ENCODE results near the gene ERV3-1. TPM values are rescaled to one million over a fixed set of nuclear protein-coding genes. Genes with fewer than 3 reads are reported as not detected.
A peak's percentile ranks its signal among the peaks of the same experiment; 100 is the strongest.

Gene ERV3-1
- total RNA-seq, 1 donor from 2014 or later, result 14.6 TPM

GRCh38 chr7:65002972-65003585 is 3.4 kb downstream of the ERV3-1 start:
- peaks cover 0 to 6% (median 5%) of the 10 kb centered on the region in 3 donors for H3K36me3 ChIP-seq (ENCODE audit: control insufficient read depth in 3 of 3, insufficient read depth in 3 of 3, low read length in 3 of 3)
- no peak overlapping the region for H3K4me3 ChIP-seq (ENCODE audit: low read length in 3 of 3)
- no peaks in the 10 kb centered on the region for H3K27me3 ChIP-seq (ENCODE audit: control insufficient read depth in 3 of 3, insufficient read depth in 3 of 3, low read length in 3 of 3)
- peaks cover 0 to 5% (median 0%) of the 10 kb centered on the region in 3 donors for H3K9me3 ChIP-seq (ENCODE audit: control insufficient read depth in 3 of 3, low read length in 3 of 3)
- H3K4me1 ChIP-seq (ENCODE audit: control insufficient read depth in 3 of 3, insufficient read depth in 3 of 3, low read length in 3 of 3), result peaks cover 10 to 15% (median 10%) of the 10 kb centered on the region in 3 donors
- no peak overlapping the region for H3K9ac ChIP-seq (ENCODE audit: low read depth in 1 of 3, low read length in 3 of 3)
- H3K27ac ChIP-seq (ENCODE audit: low read depth, low read length), result no peak overlapping the region

GRCh38 chr7:65001291-65001814 is 5.1 kb downstream of the ERV3-1 start:
- no peak overlapping the region for H3K4me3 ChIP-seq (ENCODE audit: low read length in 3 of 3)
- H3K4me1 ChIP-seq (ENCODE audit: control insufficient read depth in 3 of 3, insufficient read depth in 3 of 3, low read length in 3 of 3), result peaks cover 10 to 27% (median 18%) of the 10 kb centered on the region in 3 donors
- no peak overlapping the region for H3K9ac ChIP-seq (ENCODE audit: low read depth in 1 of 3, low read length in 3 of 3)
- H3K27ac ChIP-seq (ENCODE audit: low read depth, low read length), result no peak overlapping the region
- peaks cover 0 to 5% (median 0%) of the 10 kb centered on the region in 3 donors for H3K9me3 ChIP-seq (ENCODE audit: control insufficient read depth in 3 of 3, low read length in 3 of 3)
- peaks cover 0 to 6% (median 5%) of the 10 kb centered on the region in 3 donors for H3K36me3 ChIP-seq (ENCODE audit: control insufficient read depth in 3 of 3, insufficient read depth in 3 of 3, low read length in 3 of 3)
- no peaks in the 10 kb centered on the region for H3K27me3 ChIP-seq (ENCODE audit: control insufficient read depth in 3 of 3, insufficient read depth in 3 of 3, low read length in 3 of 3)

GRCh38 chr7:64999165-65000004 is 7.1 kb downstream of the ERV3-1 start:
- peaks cover 0 to 5% (median 0%) of the 10 kb centered on the region in 3 donors for H3K9me3 ChIP-seq (ENCODE audit: control insufficient read depth in 3 of 3, low read length in 3 of 3)
- H3K4me3 ChIP-seq (ENCODE audit: low read length in 3 of 3), result peak overlapping the region in 1 of 3 donors; percentile 25
- peaks cover 0 to 6% (median 5%) of the 10 kb centered on the region in 3 donors for H3K36me3 ChIP-seq (ENCODE audit: control insufficient read depth in 3 of 3, insufficient read depth in 3 of 3, low read length in 3 of 3)
- H3K27ac ChIP-seq (ENCODE audit: low read depth, low read length), result peak overlapping the region; percentile 64
- H3K9ac ChIP-seq (ENCODE audit: low read depth in 1 of 3, low read length in 3 of 3), result peak overlapping the region in 1 of 3 donors; percentile 25
- H3K27me3 ChIP-seq (ENCODE audit: control insufficient read depth in 3 of 3, insufficient read depth in 3 of 3, low read length in 3 of 3), result no peaks in the 10 kb centered on the region
- H3K4me1 ChIP-seq (ENCODE audit: control insufficient read depth in 3 of 3, insufficient read depth in 3 of 3, low read length in 3 of 3), result peaks cover 0 to 23% (median 14%) of the 10 kb centered on the region in 3 donors

GRCh38 chr7:64998865-64999164 is 7.7 kb downstream of the ERV3-1 start:
- no peaks in the 10 kb centered on the region for H3K27me3 ChIP-seq (ENCODE audit: control insufficient read depth in 3 of 3, insufficient read depth in 3 of 3, low read length in 3 of 3)
- peaks cover 0 to 5% (median 0%) of the 10 kb centered on the region in 3 donors for H3K9me3 ChIP-seq (ENCODE audit: control insufficient read depth in 3 of 3, low read length in 3 of 3)
- peaks cover 0 to 23% (median 14%) of the 10 kb centered on the region in 3 donors for H3K4me1 ChIP-seq (ENCODE audit: control insufficient read depth in 3 of 3, insufficient read depth in 3 of 3, low read length in 3 of 3)
- no peak overlapping the region for H3K9ac ChIP-seq (ENCODE audit: low read depth in 1 of 3, low read length in 3 of 3)
- H3K27ac ChIP-seq (ENCODE audit: low read depth, low read length), result peak overlapping the region; percentile 64
- H3K36me3 ChIP-seq (ENCODE audit: control insufficient read depth in 3 of 3, insufficient read depth in 3 of 3, low read length in 3 of 3), result peaks cover 0 to 6% (median 5%) of the 10 kb centered on the region in 3 donors
- peak overlapping the region; percentile 2 to 34 (median 25) for H3K4me3 ChIP-seq (ENCODE audit: low read length in 3 of 3)

GRCh38 chr7:64997927-64998391 is 8.5 kb downstream of the ERV3-1 start:
- peaks cover 0 to 5% (median 0%) of the 10 kb centered on the region in 3 donors for H3K9me3 ChIP-seq (ENCODE audit: control insufficient read depth in 3 of 3, low read length in 3 of 3)

GRCh38 chr7:64997164-64997908 is 9.2 kb downstream of the ERV3-1 start:
- peak overlapping the region in 2 of 3 donors; percentile 2 to 38 for H3K4me3 ChIP-seq (ENCODE audit: low read length in 3 of 3)
- H3K9ac ChIP-seq (ENCODE audit: low read depth in 1 of 3, low read length in 3 of 3), result peak overlapping the region in 2 of 3 donors; percentile 48 to 69
- no peaks in the 10 kb centered on the region for H3K27me3 ChIP-seq (ENCODE audit: control insufficient read depth in 3 of 3, insufficient read depth in 3 of 3, low read length in 3 of 3)
- H3K36me3 ChIP-seq (ENCODE audit: control insufficient read depth in 3 of 3, insufficient read depth in 3 of 3, low read length in 3 of 3), result peaks cover 7 to 12% (median 8%) of the 10 kb centered on the region in 3 donors
- H3K27ac ChIP-seq (ENCODE audit: low read depth, low read length), result peak overlapping the region; percentile 64
- peaks cover 0 to 5% (median 0%) of the 10 kb centered on the region in 3 donors for H3K9me3 ChIP-seq (ENCODE audit: control insufficient read depth in 3 of 3, low read length in 3 of 3)
- H3K4me1 ChIP-seq (ENCODE audit: control insufficient read depth in 3 of 3, insufficient read depth in 3 of 3, low read length in 3 of 3), result peaks cover 0 to 23% (median 14%) of the 10 kb centered on the region in 3 donors

More at GRCh38 chr7:64997927-64998391, 8.5 kb downstream of the ERV3-1 start:
- peaks cover 0 to 23% (median 14%) of the 10 kb centered on the region in 3 donors for H3K4me1 ChIP-seq (ENCODE audit: control insufficient read depth in 3 of 3, insufficient read depth in 3 of 3, low read length in 3 of 3)
- H3K4me3 ChIP-seq (ENCODE audit: low read length in 3 of 3), result peak overlapping the region; percentile 34 to 57 (median 38)
- peak overlapping the region in 2 of 3 donors; percentile 48 to 69 for H3K9ac ChIP-seq (ENCODE audit: low read depth in 1 of 3, low read length in 3 of 3)
- no peaks in the 10 kb centered on the region for H3K27me3 ChIP-seq (ENCODE audit: control insufficient read depth in 3 of 3, insufficient read depth in 3 of 3, low read length in 3 of 3)
- H3K27ac ChIP-seq (ENCODE audit: low read depth, low read length), result peak overlapping the region; percentile 64
- H3K36me3 ChIP-seq (ENCODE audit: control insufficient read depth in 3 of 3, insufficient read depth in 3 of 3, low read length in 3 of 3), result peaks cover 3 to 9% (median 8%) of the 10 kb centered on the region in 3 donors

- peaks cover 8 to 12% (median 9%) of the 10 kb centered on the region in 3 donors for H3K36me3 ChIP-seq (ENCODE audit: control insufficient read depth in 3 of 3, insufficient read depth in 3 of 3, low read length in 3 of 3)
- no peak overlapping the region for H3K27ac ChIP-seq (ENCODE audit: low read depth, low read length)
- H3K9ac ChIP-seq (ENCODE audit: low read depth in 1 of 3, low read length in 3 of 3), result no peak overlapping the region
- H3K4me1 ChIP-seq (ENCODE audit: control insufficient read depth in 3 of 3, insufficient read depth in 3 of 3, low read length in 3 of 3), result peaks cover 0 to 23% (median 14%) of the 10 kb centered on the region in 3 donors
- H3K4me3 ChIP-seq (ENCODE audit: low read length in 3 of 3), result no peak overlapping the region
- no peaks in the 10 kb centered on the region for H3K27me3 ChIP-seq (ENCODE audit: control insufficient read depth in 3 of 3, insufficient read depth in 3 of 3, low read length in 3 of 3)
- H3K9me3 ChIP-seq (ENCODE audit: control insufficient read depth in 3 of 3, low read length in 3 of 3), result peaks cover 0 to 5% (median 0%) of the 10 kb centered on the region in 3 donors
Measured at GRCh38 chr7:64996305-64996704, 10.2 kb downstream of the ERV3-1 start.

GRCh38 chr7:64993901-64994300 is 12.6 kb downstream of the ERV3-1 start:
- no peak overlapping the region for H3K4me3 ChIP-seq (ENCODE audit: low read length in 3 of 3)
- H3K9ac ChIP-seq (ENCODE audit: low read depth in 1 of 3, low read length in 3 of 3), result no peak overlapping the region
- H3K4me1 ChIP-seq (ENCODE audit: control insufficient read depth in 3 of 3, insufficient read depth in 3 of 3, low read length in 3 of 3), result peaks cover 0 to 20% (median 10%) of the 10 kb centered on the region in 3 donors
- H3K27me3 ChIP-seq (ENCODE audit: control insufficient read depth in 3 of 3, insufficient read depth in 3 of 3, low read length in 3 of 3), result no peaks in the 10 kb centered on the region
- H3K9me3 ChIP-seq (ENCODE audit: control insufficient read depth in 3 of 3, low read length in 3 of 3), result peaks cover 0 to 5% (median 0%) of the 10 kb centered on the region in 3 donors
- no peak overlapping the region for H3K27ac ChIP-seq (ENCODE audit: low read depth, low read length)
- peaks cover 6 to 9% (median 7%) of the 10 kb centered on the region in 3 donors for H3K36me3 ChIP-seq (ENCODE audit: control insufficient read depth in 3 of 3, insufficient read depth in 3 of 3, low read length in 3 of 3)

- H3K9me3 ChIP-seq (ENCODE audit: control insufficient read depth in 3 of 3, low read length in 3 of 3), result peaks cover 0 to 2% (median 0%) of the 10 kb centered on the region in 3 donors
Measured at GRCh38 chr7:64992971-64993370, 13.5 kb downstream of the ERV3-1 start.

More at GRCh38 chr7:64992971-64993370, 13.5 kb downstream of the ERV3-1 start:
- Histone ChIP-seq H3K9ac (ENCODE audit: low read depth in 1 of 3, low read length in 3 of 3) (no peak overlapping the region), H3K36me3 (ENCODE audit: control insufficient read depth in 3 of 3, insufficient read depth in 3 of 3, low read length in 3 of 3) (peaks cover 2 to 9% (median 6%) of the 10 kb centered on the region in 3 donors), H3K27me3 (ENCODE audit: control insufficient read depth in 3 of 3, insufficient read depth in 3 of 3, low read length in 3 of 3) (no peaks in the 10 kb centered on the region), H3K4me1 (ENCODE audit: control insufficient read depth in 3 of 3, insufficient read depth in 3 of 3, low read length in 3 of 3) (peaks cover 0 to 11% (median 6%) of the 10 kb centered on the region in 3 donors), H3K4me3 (ENCODE audit: low read length in 3 of 3) (no peak overlapping the region), H3K27ac (ENCODE audit: low read depth, low read length) (no peak overlapping the region)

Data from skeletal muscle tissue (tissue), 4 donors.